K562 (cell line): ENCODE results near the gene RNASEH2A. TPM values are rescaled to one million over a fixed set of nuclear protein-coding genes. Genes with fewer than 3 reads are reported as not detected.

ENCODE experiments used
- ARID1B ChIP-seq: fragments of 450-650 bp; IDR thresholded peaks from 2 replicates; pipeline ENCODE4 v1.6.1; 2016; ENCODE audit warnings: antibody characterized with exemption, mild to moderate bottlenecking, inconsistent platforms
- ATF1 ChIP-seq, 2 experiments: fragments of 450-650 bp in 1 of 2; IDR thresholded peaks; 2 replicates each; pipeline ENCODE4 v1.6.1; 2016; ENCODE audit warnings: missing compliant biosample characterization in 1 of 2, missing genetic modification characterization in 1 of 2
- BMI1 ChIP-seq: fragments of 150-350 bp; IDR thresholded peaks from 2 replicates; pipeline ENCODE4 v1.6.1; 2014; ENCODE audit warnings: low read length
- CBX8 ChIP-seq: fragments of 200-600 bp; sonication (generic); IDR thresholded peaks from 2 replicates; pipeline ENCODE4 v1.6.1; 2012; ENCODE audit warnings: borderline replicate concordance, mixed run types, low read depth, mild to moderate bottlenecking, moderate library complexity, mixed read lengths, low read length, control low read depth, inconsistent platforms; ENCODE audit not compliant: poor library complexity, severe bottlenecking; ENCODE audit errors: extremely low read depth
- ELF1 ChIP-seq: fragments of 200-800 bp; sonication (Bioruptor generic); IDR thresholded peaks from 2 replicates; pipeline ENCODE4 v1.6.1; 2016; ENCODE audit warnings: missing genetic modification characterization, missing compliant biosample characterization
- ETV6 ChIP-seq, 3 experiments: fragments of 150-350 bp in 1 of 3; sonication (generic) in 1 of 3; formaldehyde crosslinking in 1 of 3; IDR thresholded peaks; 2 replicates each; pipeline versions ENCODE4 v1.6.1 to v1.8.0; 2014 to 2022; ENCODE audit warnings: borderline replicate concordance in 2 of 3, low read depth in 2 of 3, antibody characterized with exemption in 1 of 3, low read length in 1 of 3, mild to moderate bottlenecking in 1 of 3, missing genetic modification reagents in 1 of 3
- FIP1L1 ChIP-seq: fragments of 200-400 bp; formaldehyde crosslinking; IDR thresholded peaks from 2 replicates; pipeline ENCODE4 v1.6.1; 2018; ENCODE audit warnings: mild to moderate bottlenecking, low read depth, low read length; ENCODE audit not compliant: poor library complexity, severe bottlenecking
- GABPB2 ChIP-seq: fragments of 250-450 bp; sonication (Bioruptor Pico); conservative IDR thresholded peaks from 2 replicates; pipeline ENCODE4 v1.5.1; 2021; ENCODE audit warnings: mild to moderate bottlenecking
- NFRKB ChIP-seq: fragments of 450-650 bp; IDR thresholded peaks from 2 replicates; pipeline ENCODE4 v1.6.1; 2016; ENCODE audit warnings: low read depth
- NONO ChIP-seq, 2 experiments: fragments of 200-400 bp in 1 of 2; fragments of 450-650 bp in 1 of 2; formaldehyde crosslinking in 1 of 2; IDR thresholded peaks; 2 replicates each; pipeline ENCODE4 v1.6.1; 2017; ENCODE audit warnings: low read depth in 2 of 2, mild to moderate bottlenecking in 2 of 2, moderate library complexity in 2 of 2, low read length in 1 of 2
- OTX1 ChIP-seq: fragments of 450-650 bp; formaldehyde crosslinking; IDR thresholded peaks from 2 replicates; pipeline ENCODE4 v1.4.0; 2022; ENCODE audit warnings: mild to moderate bottlenecking
- PML ChIP-seq: IDR thresholded peaks from 2 replicates; pipeline ENCODE4 v1.6.1; 2012; ENCODE audit warnings: low read length, inconsistent platforms
- RB1 ChIP-seq: fragments of 450-650 bp; IDR thresholded peaks from 2 replicates; pipeline ENCODE4 v1.6.1; 2017; ENCODE audit warnings: low read depth, mild to moderate bottlenecking
- SMC3 ChIP-seq: conservative IDR thresholded peaks from 2 replicates; pipeline ENCODE4 v1.6.1; 2011; ENCODE audit warnings: low read depth, low read length, improper control_type of control experiment; ENCODE audit not compliant: insufficient read depth
- SP1 ChIP-seq: sonication (generic); formaldehyde crosslinking; IDR thresholded peaks from 2 replicates; pipeline ENCODE4 v1.8.1; 2022; ENCODE audit warnings: mild to moderate bottlenecking, missing genetic modification reagents
- XRCC5 ChIP-seq: fragments of 200-400 bp; formaldehyde crosslinking; IDR thresholded peaks from 2 replicates; pipeline ENCODE4 v1.6.1; 2017; ENCODE audit warnings: low read depth, mild to moderate bottlenecking, low read length
- ZNF124 ChIP-seq: sonication (generic); formaldehyde crosslinking; IDR thresholded peaks from 2 replicates; pipeline ENCODE4 v1.8.1; 2022; ENCODE audit warnings: missing genetic modification reagents
- ZNF324 ChIP-seq: fragments of 250-450 bp; sonication (Bioruptor Pico); IDR thresholded peaks from 2 replicates; pipeline ENCODE4 v1.4.0; 2020; ENCODE audit warnings: mild to moderate bottlenecking
- ZNF354B ChIP-seq: fragments of 250-450 bp; sonication (Bioruptor Pico); IDR thresholded peaks from 2 replicates; pipeline ENCODE4 v1.4.0; 2020
- polyA plus RNA-seq, 8 experiments: library from polyadenylated mRNA; depleted of rRNA in 4 of 8; stranded (reverse) in 5 of 8; unstranded in 3 of 8; fragments of >200 nt; fragmentation: Nextera tagmentation in 2 of 8; fragmentation: Illumina TruSeq in 1 of 8; extraction: Ambion mirVana in 2 of 8; extraction: Trizol in 1 of 8; gene quantifications; 2 replicates each; pipeline versions ENCODE4 v1.2.1 to v1.2.3, GENCODE V29; 2011 to 2014; ENCODE audit warnings: inconsistent platforms in 1 of 8, missing spikeins in 1 of 8
- total RNA-seq, 7 experiments: library from RNA; depleted of rRNA in 6 of 7; stranded (reverse); fragments of >200 nt in 6 of 7; fragmentation: Illumina TruSeq in 2 of 7; extraction: Trizol in 2 of 7; gene quantifications; 2 replicates each; pipeline versions ENCODE4 v1.2.1 to v1.2.3, GENCODE V29; 2011 to 2021; ENCODE audit warnings: low replicate concordance in 1 of 7
- TF ChIP-seq, protein P1 (sequence below): fragments of 150-350 bp; IDR thresholded peaks from 2 replicates; pipeline ENCODE4 v1.6.1; 2014; ENCODE audit warnings: low read depth, mild to moderate bottlenecking, low read length, borderline replicate concordance
- TF ChIP-seq, protein P2 (sequence below): fragments of 250-450 bp; sonication (Bioruptor Pico); IDR thresholded peaks from 2 replicates; pipeline ENCODE4 v1.4.0; 2020; ENCODE audit warnings: mild to moderate bottlenecking, moderate library complexity
- TF ChIP-seq, protein P3 (sequence below): fragments of 450-650 bp; formaldehyde crosslinking; IDR thresholded peaks from 2 replicates; pipeline ENCODE4 v1.4.0; 2022; ENCODE audit warnings: missing genetic modification characterization

RNASEH2A gene
- total and polyA plus RNA-seq, 9 of the 15 experiments (the other 6 are each of a cell fraction or from before 2014, with no cell fraction given) = 22.3 to 78.0 (median 61.7) TPM

DNA sequence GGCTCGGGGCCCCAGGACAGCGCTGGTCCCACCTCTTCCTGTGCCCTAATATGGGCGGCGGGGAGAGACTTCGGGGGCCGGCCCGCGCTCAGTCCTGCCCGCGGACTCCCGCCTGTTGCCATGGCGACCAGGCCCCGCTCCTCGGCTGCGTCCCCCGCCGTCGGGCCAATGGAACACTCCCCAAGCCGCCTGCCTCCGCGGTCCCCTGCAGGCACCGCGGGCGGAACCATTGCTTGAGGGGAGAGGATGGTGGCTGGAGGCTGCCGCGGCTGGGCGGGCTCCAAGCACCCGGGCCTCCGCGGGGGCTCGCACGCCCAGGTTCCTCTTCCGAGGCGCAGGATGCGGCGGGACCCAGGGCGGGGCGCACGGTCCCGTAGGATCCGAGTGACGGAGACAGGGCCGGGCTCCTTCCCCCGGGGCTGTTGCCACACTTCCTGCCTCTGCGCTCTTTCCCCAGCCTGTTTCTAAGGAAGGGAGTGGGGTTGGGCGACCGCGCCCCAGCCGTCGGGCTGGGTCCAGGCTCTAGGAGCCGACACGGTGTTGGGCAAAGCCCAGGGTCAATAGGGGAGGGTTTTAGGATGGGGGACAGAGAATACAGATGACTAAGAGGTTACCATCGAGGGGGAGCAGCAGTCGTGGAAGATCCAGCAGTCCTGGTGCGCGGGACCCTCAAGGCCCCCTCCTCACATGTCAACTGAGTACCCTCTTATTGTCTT, 16.3 kb upstream of the RNASEH2A start (continued):
- TF ChIP-seq, protein P1, sequence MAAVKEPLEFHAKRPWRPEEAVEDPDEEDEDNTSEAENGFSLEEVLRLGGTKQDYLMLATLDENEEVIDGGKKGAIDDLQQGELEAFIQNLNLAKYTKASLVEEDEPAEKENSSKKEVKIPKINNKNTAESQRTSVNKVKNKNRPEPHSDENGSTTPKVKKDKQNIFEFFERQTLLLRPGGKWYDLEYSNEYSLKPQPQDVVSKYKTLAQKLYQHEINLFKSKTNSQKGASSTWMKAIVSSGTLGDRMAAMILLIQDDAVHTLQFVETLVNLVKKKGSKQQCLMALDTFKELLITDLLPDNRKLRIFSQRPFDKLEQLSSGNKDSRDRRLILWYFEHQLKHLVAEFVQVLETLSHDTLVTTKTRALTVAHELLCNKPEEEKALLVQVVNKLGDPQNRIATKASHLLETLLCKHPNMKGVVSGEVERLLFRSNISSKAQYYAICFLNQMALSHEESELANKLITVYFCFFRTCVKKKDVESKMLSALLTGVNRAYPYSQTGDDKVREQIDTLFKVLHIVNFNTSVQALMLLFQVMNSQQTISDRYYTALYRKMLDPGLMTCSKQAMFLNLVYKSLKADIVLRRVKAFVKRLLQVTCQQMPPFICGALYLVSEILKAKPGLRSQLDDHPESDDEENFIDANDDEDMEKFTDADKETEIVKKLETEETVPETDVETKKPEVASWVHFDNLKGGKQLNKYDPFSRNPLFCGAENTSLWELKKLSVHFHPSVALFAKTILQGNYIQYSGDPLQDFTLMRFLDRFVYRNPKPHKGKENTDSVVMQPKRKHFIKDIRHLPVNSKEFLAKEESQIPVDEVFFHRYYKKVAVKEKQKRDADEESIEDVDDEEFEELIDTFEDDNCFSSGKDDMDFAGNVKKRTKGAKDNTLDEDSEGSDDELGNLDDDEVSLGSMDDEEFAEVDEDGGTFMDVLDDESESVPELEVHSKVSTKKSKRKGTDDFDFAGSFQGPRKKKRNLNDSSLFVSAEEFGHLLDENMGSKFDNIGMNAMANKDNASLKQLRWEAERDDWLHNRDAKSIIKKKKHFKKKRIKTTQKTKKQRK = no peak
- TF ChIP-seq OTX1 (CRISPR knock-in tag) (no peak), NONO (IDR thresholded peaks at IDR 0.05; ENCODE audit: low read depth in 2 of 2, low read length in 1 of 2) (peak in 1 of 2 experiments; percentile 99; a peak in 2 of 4 replicates), PML (peak; percentile 27; the same call in 1 of the 2 replicates), FIP1L1 (peak; percentile 52), RB1 (peak; percentile 96), ATF1 (CRISPR knock-in tag; IDR thresholded peaks at IDR 0.05) (no peak), ATF1 (tag; IDR thresholded peaks at IDR 0.05) (peak; percentile 76), SMC3 (no peak), ARID1B (peak; percentile 33; the same call in 1 of the 2 replicates), XRCC5 (peak; percentile 71; the same call in 1 of the 2 replicates), ETV6 (IDR thresholded peaks at IDR 0.05; ENCODE audit: borderline replicate concordance in 1 of 2, low read depth in 2 of 2, low read length in 1 of 2) (0 out of 4 replicates have a peak, but pooled peaks of 1 of the 2 experiments have one; percentile 22), ETV6 (CRISPR knock-in tag; IDR thresholded peaks at IDR 0.05; ENCODE audit: borderline replicate concordance) (no peak), BMI1 (peak; percentile 93), CBX8 (no peak), NFRKB (no peak), ZNF324 (no peak), ELF1 (peak; percentile 76), ZNF124 (no peak), SP1 (CRISPR knock-in tag) (peak; percentile 87), ZNF354B (CRISPR knock-in tag) (no peak), GABPB2 (no peak)
- TF ChIP-seq, protein P2, sequence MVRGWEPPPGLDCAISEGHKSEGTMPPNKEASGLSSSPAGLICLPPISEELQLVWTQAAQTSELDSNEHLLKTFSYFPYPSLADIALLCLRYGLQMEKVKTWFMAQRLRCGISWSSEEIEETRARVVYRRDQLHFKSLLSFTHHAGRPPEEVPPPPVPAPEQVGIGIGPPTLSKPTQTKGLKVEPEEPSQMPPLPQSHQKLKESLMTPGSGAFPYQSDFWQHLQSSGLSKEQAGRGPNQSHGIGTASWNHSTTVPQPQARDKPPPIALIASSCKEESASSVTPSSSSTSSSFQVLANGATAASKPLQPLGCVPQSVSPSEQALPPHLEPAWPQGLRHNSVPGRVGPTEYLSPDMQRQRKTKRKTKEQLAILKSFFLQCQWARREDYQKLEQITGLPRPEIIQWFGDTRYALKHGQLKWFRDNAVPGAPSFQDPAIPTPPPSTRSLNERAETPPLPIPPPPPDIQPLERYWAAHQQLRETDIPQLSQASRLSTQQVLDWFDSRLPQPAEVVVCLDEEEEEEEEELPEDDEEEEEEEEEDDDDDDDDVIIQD (CRISPR knock-in tag) = no peak
- TF ChIP-seq, protein P3, sequence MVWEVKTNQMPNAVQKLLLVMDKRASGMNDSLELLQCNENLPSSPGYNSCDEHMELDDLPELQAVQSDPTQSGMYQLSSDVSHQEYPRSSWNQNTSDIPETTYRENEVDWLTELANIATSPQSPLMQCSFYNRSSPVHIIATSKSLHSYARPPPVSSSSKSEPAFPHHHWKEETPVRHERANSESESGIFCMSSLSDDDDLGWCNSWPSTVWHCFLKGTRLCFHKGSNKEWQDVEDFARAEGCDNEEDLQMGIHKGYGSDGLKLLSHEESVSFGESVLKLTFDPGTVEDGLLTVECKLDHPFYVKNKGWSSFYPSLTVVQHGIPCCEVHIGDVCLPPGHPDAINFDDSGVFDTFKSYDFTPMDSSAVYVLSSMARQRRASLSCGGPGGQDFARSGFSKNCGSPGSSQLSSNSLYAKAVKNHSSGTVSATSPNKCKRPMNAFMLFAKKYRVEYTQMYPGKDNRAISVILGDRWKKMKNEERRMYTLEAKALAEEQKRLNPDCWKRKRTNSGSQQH (CRISPR knock-in tag) = no peak
